Mucosa of descending colon (tissue), 3 donors: ENCODE results near the gene GLYAT. TPM values are rescaled to one million over a fixed set of nuclear protein-coding genes. Genes with fewer than 3 reads are reported as not detected.

Experiments used
- ATAC-seq: fragments of 200-7000 bp; cut with Tn5 transposase; one replicate; pipeline ENCODE4 v1.9.1; 2020; ENCODE audit warnings: mild to moderate bottlenecking, moderate library complexity
- DNase-seq, 3 donors: peaks; one replicate each; pipeline ENCODE4 v3.0.0-alpha.2; 2020
- H3K36me3 ChIP-seq: fragments of 200-600 bp; one replicate; pipeline ENCODE4 v1.8.0; 2021; ENCODE audit warnings: low read depth, mild to moderate bottlenecking
- H3K4me1 ChIP-seq: fragments of 200-600 bp; one replicate; pipeline ENCODE4 v1.8.0; 2021; ENCODE audit warnings: low read depth, mild to moderate bottlenecking
- H3K4me3 ChIP-seq: fragments of 200-600 bp; one replicate; pipeline ENCODE4 v1.8.0; 2021; ENCODE audit warnings: mild to moderate bottlenecking
- H3K9me3 ChIP-seq: fragments of 200-600 bp; one replicate; pipeline ENCODE4 v1.8.0; 2021; ENCODE audit warnings: mild to moderate bottlenecking
- intact Hi-C, 2 donors: fragments of 100-400 bp; cut with DNase I in 1 of 2; cut with micrococcal nuclease in 1 of 2; formaldehyde crosslinking; loops; one replicate each; pipeline versions ENCODE4 v1.11.0 to v1.11.1; 2022; cut with DNase I, micrococcal nuclease
- total RNA-seq, 3 donors: library from RNA; stranded (reverse); fragmentation: NEBNext Ultra II Directional in 2 of 3; extraction: Animal tissue kit (Norgen Biotek cat#: 25700) in 2 of 3; gene quantifications; one replicate each; pipeline versions ENCODE4 v1.2.1 to v1.2.4, GENCODE V29; 2021 to 2023
- TF ChIP-seq, protein P1 (sequence below): fragments of 200-600 bp; IDR thresholded peaks from one replicate; pipeline ENCODE4 v1.8.0; 2022; ENCODE audit warnings: antibody characterized with exemption, mild to moderate bottlenecking
- donor health status: DM: no; HTN: no; CAD: no; lungs with moderate emphysema.
- donor health status: DM: no; HTN: no; CAD: no.
- donor health status: DM: no; HTN: yes; CAD: no.

GLYAT gene
- total RNA-seq, 3 donors from 2014 or later = not detected

DNA sequence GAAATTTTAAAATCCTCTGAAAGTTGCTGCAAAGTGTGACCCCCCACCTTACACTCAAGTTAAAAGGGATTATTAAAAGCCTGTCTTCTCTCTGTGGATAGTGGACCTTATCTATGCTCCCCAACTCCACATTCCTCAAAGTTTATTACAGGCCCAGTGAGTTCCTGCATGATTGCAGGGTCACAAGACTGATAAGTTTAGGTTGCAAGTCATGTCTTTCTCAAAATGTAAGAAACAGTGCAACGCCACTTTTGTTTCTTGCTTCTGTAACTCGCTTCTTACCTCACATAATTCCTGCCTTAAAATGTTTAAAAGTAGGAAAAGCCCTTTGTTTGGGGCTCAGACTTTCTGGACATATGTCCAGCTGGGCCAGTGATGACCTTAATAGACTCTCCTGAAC lies 38.4 kb upstream of the GLYAT start:
- DNase-seq (no peak), ATAC-seq (no peak)
- Histone ChIP-seq H3K4me1 (no peaks in the 10 kb centered on the region), H3K4me3 (no peak overlapping the region), H3K9me3 (no peaks in the 10 kb centered on the region), H3K36me3 (no peaks in the 10 kb centered on the region)
- intact Hi-C loops = no loop called here
- TF ChIP-seq, protein P1, sequence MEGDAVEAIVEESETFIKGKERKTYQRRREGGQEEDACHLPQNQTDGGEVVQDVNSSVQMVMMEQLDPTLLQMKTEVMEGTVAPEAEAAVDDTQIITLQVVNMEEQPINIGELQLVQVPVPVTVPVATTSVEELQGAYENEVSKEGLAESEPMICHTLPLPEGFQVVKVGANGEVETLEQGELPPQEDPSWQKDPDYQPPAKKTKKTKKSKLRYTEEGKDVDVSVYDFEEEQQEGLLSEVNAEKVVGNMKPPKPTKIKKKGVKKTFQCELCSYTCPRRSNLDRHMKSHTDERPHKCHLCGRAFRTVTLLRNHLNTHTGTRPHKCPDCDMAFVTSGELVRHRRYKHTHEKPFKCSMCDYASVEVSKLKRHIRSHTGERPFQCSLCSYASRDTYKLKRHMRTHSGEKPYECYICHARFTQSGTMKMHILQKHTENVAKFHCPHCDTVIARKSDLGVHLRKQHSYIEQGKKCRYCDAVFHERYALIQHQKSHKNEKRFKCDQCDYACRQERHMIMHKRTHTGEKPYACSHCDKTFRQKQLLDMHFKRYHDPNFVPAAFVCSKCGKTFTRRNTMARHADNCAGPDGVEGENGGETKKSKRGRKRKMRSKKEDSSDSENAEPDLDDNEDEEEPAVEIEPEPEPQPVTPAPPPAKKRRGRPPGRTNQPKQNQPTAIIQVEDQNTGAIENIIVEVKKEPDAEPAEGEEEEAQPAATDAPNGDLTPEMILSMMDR = no peak

DNA sequence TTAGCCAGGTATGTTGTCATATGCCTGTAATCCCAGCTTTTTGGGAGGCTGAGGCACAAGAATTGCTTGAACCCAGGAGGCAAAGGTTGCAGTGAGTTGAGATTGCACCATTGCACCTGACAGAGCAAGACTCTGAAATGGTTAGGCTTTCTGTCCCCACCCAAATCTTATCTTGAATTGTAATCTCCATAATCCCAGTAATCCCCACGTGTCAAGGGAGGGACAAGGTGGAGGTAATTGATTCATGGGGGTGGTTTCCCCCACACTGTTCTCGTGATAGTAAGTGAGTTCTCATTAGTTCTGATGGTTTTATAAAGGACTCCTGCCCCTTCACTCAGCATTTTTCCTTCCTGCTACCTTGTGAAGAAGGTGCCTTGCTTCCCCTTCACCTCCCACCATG lies 37.6 kb upstream of the GLYAT start:
- Histone ChIP-seq H3K9me3 (no peaks in the 10 kb centered on the region), H3K4me3 (no peak overlapping the region), H3K4me1 (no peaks in the 10 kb centered on the region), H3K36me3 (no peaks in the 10 kb centered on the region)
- TF ChIP-seq, protein P1 = no peak
- intact Hi-C loops = no loop called here
- DNase-seq (no peak), ATAC-seq (no peak)

DNA sequence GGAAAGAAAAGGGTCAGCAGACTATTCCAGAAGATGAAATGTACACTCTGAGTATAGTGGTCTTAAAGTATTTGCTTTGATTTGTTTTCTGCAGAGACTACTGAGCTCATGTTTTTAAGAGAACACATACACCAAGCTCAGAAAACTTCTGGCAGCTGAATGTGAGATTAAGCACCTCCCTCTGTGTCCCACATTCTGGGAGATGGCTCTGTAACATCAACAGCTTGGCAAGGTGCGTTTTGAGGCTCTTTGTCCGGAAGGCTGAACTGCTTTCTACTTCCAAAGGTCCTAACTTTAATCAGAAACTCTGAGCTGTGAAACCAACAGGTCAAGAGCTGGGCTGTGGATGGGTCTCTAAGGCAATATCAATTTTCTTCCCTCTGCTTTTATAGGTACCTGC lies 36.4 kb upstream of the GLYAT start:
- intact Hi-C loops = no loop called here
- no peak for ATAC-seq
- TF ChIP-seq, protein P1 = no peak
- Histone ChIP-seq H3K36me3 (no peaks in the 10 kb centered on the region), H3K4me1 (no peaks in the 10 kb centered on the region), H3K4me3 (no peak overlapping the region), H3K9me3 (no peaks in the 10 kb centered on the region)
- DNase-seq = no peak

DNA sequence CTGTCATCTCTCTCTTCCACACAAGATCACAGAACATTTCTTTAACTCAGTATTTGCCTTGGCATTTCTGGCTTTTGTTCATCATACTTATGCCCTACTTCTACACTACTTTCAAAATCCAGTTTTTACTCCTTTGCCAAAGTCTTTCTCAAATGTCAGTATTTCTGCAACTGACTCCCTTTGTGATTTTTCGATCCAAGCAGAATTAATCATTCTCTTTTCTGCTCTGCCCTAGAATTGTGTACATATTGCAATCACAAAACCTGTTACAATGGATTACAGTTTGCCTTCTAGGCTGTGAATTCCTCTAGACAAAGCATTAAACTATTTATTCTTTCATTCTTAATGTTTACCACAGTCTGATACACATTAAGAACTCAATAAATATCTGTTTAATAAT lies 33.3 kb upstream of the GLYAT start:
- intact Hi-C loops = no loop called here
- no peaks in the 10 kb centered on the region for H3K9me3 ChIP-seq
- no peak for ATAC-seq
- DNase-seq = no peak
- H3K4me1 ChIP-seq = no peaks in the 10 kb centered on the region
- H3K4me3 ChIP-seq = no peak overlapping the region
- no peaks in the 10 kb centered on the region for H3K36me3 ChIP-seq
- TF ChIP-seq, protein P1 = no peak

DNA sequence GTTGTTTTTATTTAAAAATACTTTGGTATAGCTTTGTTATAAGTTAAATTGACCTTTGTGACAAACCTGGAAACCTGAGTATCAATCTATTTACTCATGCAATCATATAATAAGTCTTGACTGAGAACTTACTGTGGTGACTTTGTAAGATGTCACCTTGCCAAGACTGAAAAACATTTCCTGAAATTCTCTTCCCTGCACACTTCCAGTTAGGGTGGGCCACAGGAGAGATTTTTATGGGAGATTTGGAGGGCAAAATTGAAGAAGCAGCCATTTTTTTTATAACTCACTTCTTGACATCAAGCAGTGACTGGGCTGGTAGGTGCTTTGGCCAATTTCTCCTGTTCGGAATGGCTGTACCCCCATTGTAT lies 31.4 kb upstream of the GLYAT start:
- intact Hi-C loops = no loop called here
- no peak overlapping the region for H3K4me3 ChIP-seq

More for the DNA sequence above, 31.4 kb upstream of the GLYAT start:
- DNase-seq (no peak), ATAC-seq (no peak)
- Histone ChIP-seq H3K4me1 (no peaks in the 10 kb centered on the region), H3K9me3 (no peaks in the 10 kb centered on the region), H3K36me3 (no peaks in the 10 kb centered on the region)
- TF ChIP-seq, protein P1 = no peak
